SU-DHL-6 (cell line): ENCODE results near the gene RPS28.

Source experiments
- H2AFZ ChIP-seq: fragments of 200-600 bp; sonication (generic); 2 replicates; pipeline ENCODE4 v1.6.1; 2014; ENCODE audit warnings: low read depth, mild to moderate bottlenecking, moderate library complexity, mixed read lengths, antibody characterized with exemption, low read length; ENCODE audit not compliant: severe bottlenecking
- H3F3A ChIP-seq: fragments of 200-600 bp; shearing (Covaris generic); 2 replicates; pipeline ENCODE4 v1.6.0; 2016; ENCODE audit warnings: antibody characterized with exemption, mild to moderate bottlenecking; ENCODE audit not compliant: insufficient read depth
- H3K27ac ChIP-seq: fragments of 200-600 bp; sonication (generic); 2 replicates; pipeline ENCODE4 v1.5.1; 2016; ENCODE audit warnings: low read depth, mild to moderate bottlenecking, low read length, moderate library complexity, mixed read lengths
- H3K27me3 ChIP-seq: fragments of 200-600 bp; sonication (generic), shearing (Covaris generic); 2 replicates; pipeline ENCODE4 v1.6.0; 2014; ENCODE audit warnings: mild to moderate bottlenecking, low read length
- H3K36me3 ChIP-seq: fragments of 200-600 bp; sonication (generic); 2 replicates; pipeline ENCODE4 v1.6.1; 2014; ENCODE audit warnings: mild to moderate bottlenecking, low read length, mixed read lengths
- H3K4me2 ChIP-seq: fragments of 300-600, 200-600 bp; shearing (Covaris generic), sonication (generic); 2 replicates; pipeline ENCODE4 v1.6.0; 2014; ENCODE audit warnings: low read length, low read depth, mild to moderate bottlenecking; ENCODE audit not compliant: poor library complexity, severe bottlenecking
- H3K4me3 ChIP-seq: fragments of 200-600 bp; sonication (generic); 2 replicates; pipeline ENCODE4 v1.5.1; 2014; ENCODE audit warnings: antibody characterized with exemption, low read length, mild to moderate bottlenecking, mixed read lengths; ENCODE audit not compliant: insufficient read depth, poor library complexity, severe bottlenecking
- H3K79me2 ChIP-seq: fragments of 200-600 bp; sonication (generic); 2 replicates; pipeline ENCODE4 v1.6.1; 2014; ENCODE audit warnings: mild to moderate bottlenecking, low read length, moderate library complexity; ENCODE audit not compliant: insufficient read depth
- H3K9ac ChIP-seq: fragments of 200-600 bp; sonication (generic); 2 replicates; pipeline ENCODE4 v1.7.0; 2014; ENCODE audit warnings: mild to moderate bottlenecking, low read length
- H3K9me2 ChIP-seq: fragments of 200-600 bp; sonication (generic); replicated peaks from 2 replicates; pipeline ENCODE4 v1.6.1; 2014; ENCODE audit warnings: low read length; ENCODE audit not compliant: insufficient read depth
- H3K9me3 ChIP-seq: fragments of 200-600 bp; sonication (generic); 2 replicates; pipeline ENCODE4 v1.6.1; 2014; ENCODE audit warnings: low read length, mixed read lengths; ENCODE audit not compliant: insufficient read depth
- H4K20me1 ChIP-seq: fragments of 200-600 bp; sonication (generic); 2 replicates; pipeline ENCODE4 v1.6.1; 2014; ENCODE audit warnings: low read depth, mild to moderate bottlenecking, antibody characterized with exemption, low read length, moderate library complexity, mixed read lengths
- EZH2phosphoT487 ChIP-seq: fragments of 200-600 bp; sonication (generic), shearing (Covaris generic); conservative IDR thresholded peaks from 2 replicates; pipeline ENCODE4 v1.6.1; 2018; ENCODE audit warnings: mild to moderate bottlenecking, antibody characterized with exemption, low read length, moderate library complexity, mixed read lengths
- TF ChIP-seq, protein P1 (sequence below): fragments of 200-600 bp; sonication (generic); IDR thresholded peaks from one replicate; pipeline ENCODE4 v1.5.1; 2017; ENCODE audit warnings: antibody characterized with exemption, mild to moderate bottlenecking, low read length, moderate library complexity; ENCODE audit not compliant: insufficient read depth, poor library complexity, severe bottlenecking

Gene RPS28

GRCh38 chr19:8366121-8366581 is 44.9 kb downstream of the RPS28 start:
- Histone ChIP-seq H3K9me2 (no peaks in the 10 kb centered on the region), H3K27ac (no peak overlapping the region), H3F3A (no peaks in the 10 kb centered on the region), H3K4me3 (no peak overlapping the region), H3K79me2 (no peaks in the 10 kb centered on the region), H3K27me3 (no peaks in the 10 kb centered on the region), H3K9ac (no peak overlapping the region), H3K36me3 (no peaks in the 10 kb centered on the region), H3K9me3 (no peaks in the 10 kb centered on the region), H3K4me2 (no peak overlapping the region), H4K20me1 (no peaks in the 10 kb centered on the region), H2AFZ (no peak overlapping the region)
- no peak for TF ChIP-seq EZH2phosphoT487
- TF ChIP-seq, protein P1, sequence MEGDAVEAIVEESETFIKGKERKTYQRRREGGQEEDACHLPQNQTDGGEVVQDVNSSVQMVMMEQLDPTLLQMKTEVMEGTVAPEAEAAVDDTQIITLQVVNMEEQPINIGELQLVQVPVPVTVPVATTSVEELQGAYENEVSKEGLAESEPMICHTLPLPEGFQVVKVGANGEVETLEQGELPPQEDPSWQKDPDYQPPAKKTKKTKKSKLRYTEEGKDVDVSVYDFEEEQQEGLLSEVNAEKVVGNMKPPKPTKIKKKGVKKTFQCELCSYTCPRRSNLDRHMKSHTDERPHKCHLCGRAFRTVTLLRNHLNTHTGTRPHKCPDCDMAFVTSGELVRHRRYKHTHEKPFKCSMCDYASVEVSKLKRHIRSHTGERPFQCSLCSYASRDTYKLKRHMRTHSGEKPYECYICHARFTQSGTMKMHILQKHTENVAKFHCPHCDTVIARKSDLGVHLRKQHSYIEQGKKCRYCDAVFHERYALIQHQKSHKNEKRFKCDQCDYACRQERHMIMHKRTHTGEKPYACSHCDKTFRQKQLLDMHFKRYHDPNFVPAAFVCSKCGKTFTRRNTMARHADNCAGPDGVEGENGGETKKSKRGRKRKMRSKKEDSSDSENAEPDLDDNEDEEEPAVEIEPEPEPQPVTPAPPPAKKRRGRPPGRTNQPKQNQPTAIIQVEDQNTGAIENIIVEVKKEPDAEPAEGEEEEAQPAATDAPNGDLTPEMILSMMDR, result no peak

DNA sequence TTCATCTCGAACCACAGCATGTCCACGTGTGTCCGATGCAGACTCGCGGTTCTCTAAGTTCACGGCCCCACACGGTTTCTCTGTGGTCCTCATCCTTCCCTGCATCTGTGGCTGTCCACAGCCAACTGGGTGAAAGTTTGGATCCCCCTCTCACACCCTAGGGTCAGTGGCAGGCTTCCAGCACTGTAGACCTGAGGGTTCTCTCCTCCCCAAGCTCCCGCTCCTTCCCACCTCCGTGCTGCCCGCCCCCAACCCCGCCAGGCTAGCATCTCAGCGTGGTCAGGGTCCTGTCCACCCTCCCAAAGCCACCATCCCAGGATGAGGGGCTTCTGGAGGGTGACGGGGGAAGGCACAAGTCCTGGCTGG is 45.6 kb downstream of the RPS28 start:
- Histone ChIP-seq H2AFZ (no peak overlapping the region), H3K9me2 (no peaks in the 10 kb centered on the region), H3F3A (no peaks in the 10 kb centered on the region), H3K36me3 (no peaks in the 10 kb centered on the region), H3K79me2 (no peaks in the 10 kb centered on the region), H3K9ac (no peak overlapping the region), H3K27me3 (no peaks in the 10 kb centered on the region), H3K4me3 (no peak overlapping the region), H4K20me1 (no peaks in the 10 kb centered on the region), H3K9me3 (no peaks in the 10 kb centered on the region), H3K27ac (no peak overlapping the region), H3K4me2 (no peak overlapping the region)
- TF ChIP-seq EZH2phosphoT487, result no peak
- TF ChIP-seq, protein P1, result no peak

GRCh38 chr19:8367327-8368001 is 46.2 kb downstream of the RPS28 start:
- no peak overlapping the region for H3K9ac ChIP-seq
- no peak for TF ChIP-seq EZH2phosphoT487
- TF ChIP-seq, protein P1, result no peak
- no peaks in the 10 kb centered on the region for H3K9me2 ChIP-seq
- H3K27me3 ChIP-seq, result no peaks in the 10 kb centered on the region
- H2AFZ ChIP-seq, result no peak overlapping the region
- H3K27ac ChIP-seq, result no peak overlapping the region
- no peaks in the 10 kb centered on the region for H4K20me1 ChIP-seq
- H3K9me3 ChIP-seq, result no peaks in the 10 kb centered on the region
- H3K4me2 ChIP-seq, result no peak overlapping the region
- no peaks in the 10 kb centered on the region for H3F3A ChIP-seq
- H3K4me3 ChIP-seq, result no peak overlapping the region
- no peaks in the 10 kb centered on the region for H3K79me2 ChIP-seq
- no peaks in the 10 kb centered on the region for H3K36me3 ChIP-seq
